NCI-H1930 (cell line): ENCODE results near the gene CELF2.
A peak's percentile ranks its signal among the peaks of the same experiment; 100 is the strongest.

Experiments used
- DNase-seq, 2 experiments: peaks; one replicate each; lab custom pipeline; 2025; lab: John Stamatoyannopoulos, UW

Gene CELF2

DNA sequence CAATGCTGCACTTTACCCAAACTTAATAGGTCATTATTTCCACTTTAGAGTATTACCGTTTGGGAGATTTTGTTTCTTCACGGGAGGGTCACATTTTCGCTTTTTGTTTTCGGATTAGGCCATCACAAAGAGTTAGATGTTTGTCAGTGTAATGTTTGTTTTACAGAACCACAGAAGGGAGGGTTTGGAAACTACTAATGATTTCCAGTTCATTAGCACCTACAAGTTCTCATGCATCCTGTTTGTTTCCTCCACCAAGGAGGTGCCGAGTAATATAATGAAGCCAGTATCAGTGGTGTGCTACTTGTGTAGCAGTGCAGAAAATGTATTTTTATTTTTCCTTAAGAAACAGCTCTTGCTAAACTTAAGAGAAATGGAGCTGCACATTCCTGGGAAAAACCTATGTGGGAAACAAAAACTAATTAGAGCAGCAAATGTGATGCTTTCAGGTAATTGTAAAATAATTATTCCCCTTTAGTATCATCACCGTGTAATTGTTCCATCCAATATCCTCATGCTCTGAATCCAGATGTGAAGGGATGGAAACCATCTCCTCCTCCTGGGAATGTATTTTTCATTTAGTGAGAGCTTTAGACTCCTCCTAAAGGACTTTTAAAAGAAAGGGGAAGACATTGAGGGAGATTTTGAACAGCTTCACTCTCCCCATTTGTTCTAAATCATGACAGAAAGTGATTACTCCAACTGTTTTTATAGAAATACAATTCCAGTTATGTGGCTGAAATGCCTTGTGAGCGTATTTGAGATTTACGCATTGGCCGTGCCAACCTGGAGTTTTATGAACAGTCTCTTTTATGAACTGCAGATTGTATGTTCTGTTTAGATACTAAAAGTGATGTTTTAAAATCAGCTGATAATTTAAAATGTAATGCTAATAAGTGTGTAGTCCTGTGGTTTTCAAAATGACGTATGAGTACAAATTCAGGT, 5.6 kb downstream of the CELF2 start:
- DNase-seq = no peak

- no peak for DNase-seq
Measured at GRCh38 chr10:11024596-11024995, 6.9 kb downstream of the CELF2 start.

DNA sequence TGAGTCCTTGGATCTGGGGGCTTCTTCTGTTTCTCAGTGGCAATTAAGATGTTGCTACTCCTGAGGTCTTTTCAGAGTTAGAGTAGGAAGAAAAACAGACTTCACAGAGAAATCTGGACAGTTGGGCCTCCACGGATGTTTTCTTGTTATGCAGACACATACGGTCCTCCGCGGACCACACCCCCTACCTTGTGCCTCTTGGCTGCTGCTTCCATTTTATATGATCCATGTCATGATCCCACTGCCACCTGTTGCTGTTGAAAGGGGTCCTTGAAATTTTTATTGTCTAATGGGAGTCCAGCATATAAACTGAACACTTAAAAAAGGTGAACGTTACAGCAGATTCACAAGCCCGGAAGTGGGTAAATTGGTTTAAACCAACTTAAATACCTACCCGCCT, 8.3 kb downstream of the CELF2 start:
- DNase-seq = no peak

DNA sequence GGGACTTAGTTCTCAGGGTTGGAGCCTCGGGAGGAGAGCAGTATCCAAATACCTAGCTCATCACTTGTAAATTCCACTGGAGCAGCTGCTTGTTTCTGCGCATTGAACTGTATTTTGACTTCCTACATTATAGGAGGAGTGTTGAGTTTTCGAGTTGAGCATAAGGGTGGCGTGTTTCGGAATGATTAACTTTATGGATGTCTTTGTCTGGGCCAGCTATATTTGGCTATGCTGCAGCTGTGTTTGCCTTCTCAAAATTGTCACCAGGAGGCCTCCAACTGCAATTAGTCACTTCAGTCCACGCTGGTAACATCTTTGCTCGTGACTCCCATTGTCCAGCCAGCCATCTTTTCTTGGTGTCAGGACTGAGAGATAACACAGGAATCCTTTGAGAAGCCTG, 9.1 kb downstream of the CELF2 start:
- DNase-seq = peak; percentile 6 to 31

DNA sequence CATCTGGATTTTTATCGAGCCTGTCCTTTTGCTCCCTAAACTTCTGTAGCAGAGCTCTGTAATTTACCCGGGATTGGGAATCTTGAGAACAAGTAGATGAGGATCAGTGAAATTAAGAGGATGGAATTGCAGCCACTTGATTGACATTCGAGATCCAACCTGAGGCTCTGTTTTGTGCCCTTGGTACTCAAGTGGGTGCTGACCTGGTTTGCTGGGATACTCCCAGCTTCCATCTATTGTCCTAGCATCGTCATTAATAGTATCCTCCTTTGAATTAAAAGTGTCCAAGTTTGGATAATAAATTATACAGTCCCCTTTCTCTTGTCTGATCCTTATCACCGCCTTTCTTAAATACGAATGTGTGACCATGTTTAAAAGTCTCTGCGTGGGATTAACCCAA, 17.1 kb downstream of the CELF2 start:
- DNase-seq = no peak

- no peak for DNase-seq
Measured at GRCh38 chr10:11035301-11035991, 17.8 kb downstream of the CELF2 start.

GRCh38 chr10:11036424-11037011, 18.8 kb downstream of the CELF2 start:
- no peak for DNase-seq

DNA sequence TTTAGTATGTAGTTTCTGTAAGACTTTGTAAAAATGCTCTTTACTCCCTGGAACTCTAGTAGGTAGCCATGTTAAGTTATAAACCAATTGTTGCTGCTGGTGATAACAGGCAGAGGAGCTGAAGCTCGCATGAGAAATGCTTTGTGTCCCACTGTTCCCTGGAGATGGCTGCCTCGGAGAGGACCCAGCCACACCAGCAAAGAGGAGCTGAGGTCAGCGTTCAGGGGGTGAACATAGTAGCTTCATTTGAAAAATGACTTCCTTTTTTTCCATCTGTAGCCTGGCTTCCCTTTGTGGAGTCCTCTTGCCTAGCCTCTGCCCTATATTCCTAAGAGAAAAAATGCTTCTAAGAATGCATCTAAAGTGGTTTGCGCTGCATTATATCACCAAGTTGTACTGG, 20.3 kb downstream of the CELF2 start:
- no peak for DNase-seq

DNA sequence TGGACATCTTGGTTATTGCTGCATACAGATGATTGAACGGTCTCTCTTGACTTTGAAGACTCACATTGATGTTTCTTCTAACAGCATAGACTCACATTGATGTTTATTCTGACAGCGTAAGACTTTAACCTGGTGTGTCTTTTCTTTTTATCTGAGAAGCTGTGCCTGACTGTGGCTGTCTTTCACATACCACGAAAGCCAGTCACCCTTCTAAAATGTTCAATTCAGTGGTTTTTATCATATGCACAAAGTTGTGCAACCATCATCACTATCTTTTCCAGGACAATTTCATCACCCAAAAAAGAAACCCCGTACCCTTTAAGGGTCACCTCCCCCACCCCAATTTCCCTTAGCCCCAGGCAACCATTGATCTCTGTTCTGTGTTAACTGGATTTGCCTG, 24.7 kb downstream of the CELF2 start:
- no peak for DNase-seq

- no peak for DNase-seq
Measured at GRCh38 chr10:11043039-11043438, 25.4 kb downstream of the CELF2 start.

DNA sequence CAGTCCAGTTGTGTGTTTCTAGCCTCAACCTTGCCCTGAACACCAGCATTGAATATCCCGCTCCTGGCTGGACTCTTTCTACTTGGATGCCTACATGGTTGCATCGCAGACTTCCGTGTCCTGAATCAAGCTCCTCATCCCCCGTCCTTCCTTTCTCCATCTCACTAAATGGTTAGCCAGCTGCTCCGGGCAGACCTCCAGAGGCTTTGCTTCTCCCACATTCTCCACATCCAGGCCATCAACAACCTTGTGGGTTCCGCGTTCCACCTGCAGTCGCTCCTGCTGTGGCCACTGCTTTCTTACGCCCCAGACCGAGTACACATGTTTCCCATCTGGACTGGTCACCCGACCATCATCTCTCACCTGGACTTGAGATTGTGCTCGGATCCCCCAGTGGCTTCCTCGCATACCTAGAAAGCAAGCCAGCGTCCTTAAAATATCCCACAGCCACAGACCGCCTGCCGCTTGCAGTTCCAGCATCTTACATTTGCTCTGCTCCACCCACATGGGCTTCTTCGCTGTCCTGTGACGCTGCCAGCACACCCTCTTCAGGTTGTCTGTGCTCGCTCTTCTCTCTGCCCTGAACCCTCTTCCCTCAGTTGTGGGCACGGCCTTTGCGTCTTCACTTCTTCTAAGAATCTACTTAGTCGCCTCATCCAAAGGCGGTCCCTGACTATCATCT, 25.9 kb downstream of the CELF2 start:
- DNase-seq = no peak

DNA sequence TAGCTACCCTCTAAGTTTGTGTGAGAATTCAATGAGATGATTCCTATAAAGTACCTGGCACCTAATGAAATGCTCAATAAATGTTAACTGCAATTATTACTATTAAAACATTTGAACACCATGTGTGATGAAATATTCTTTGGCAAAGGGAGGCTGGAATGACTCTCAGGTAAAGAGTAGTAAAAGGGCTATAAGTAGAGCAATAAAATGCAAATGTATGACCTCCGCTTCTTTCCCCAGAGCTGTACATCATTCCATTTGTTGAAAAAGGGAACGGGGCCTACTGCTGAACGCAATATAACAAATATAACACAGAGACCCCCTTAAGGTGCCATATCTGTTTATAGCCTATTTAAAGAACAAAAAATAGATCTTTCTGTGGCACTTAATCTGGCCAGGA, 27.8 kb downstream of the CELF2 start:
- no peak for DNase-seq

DNA sequence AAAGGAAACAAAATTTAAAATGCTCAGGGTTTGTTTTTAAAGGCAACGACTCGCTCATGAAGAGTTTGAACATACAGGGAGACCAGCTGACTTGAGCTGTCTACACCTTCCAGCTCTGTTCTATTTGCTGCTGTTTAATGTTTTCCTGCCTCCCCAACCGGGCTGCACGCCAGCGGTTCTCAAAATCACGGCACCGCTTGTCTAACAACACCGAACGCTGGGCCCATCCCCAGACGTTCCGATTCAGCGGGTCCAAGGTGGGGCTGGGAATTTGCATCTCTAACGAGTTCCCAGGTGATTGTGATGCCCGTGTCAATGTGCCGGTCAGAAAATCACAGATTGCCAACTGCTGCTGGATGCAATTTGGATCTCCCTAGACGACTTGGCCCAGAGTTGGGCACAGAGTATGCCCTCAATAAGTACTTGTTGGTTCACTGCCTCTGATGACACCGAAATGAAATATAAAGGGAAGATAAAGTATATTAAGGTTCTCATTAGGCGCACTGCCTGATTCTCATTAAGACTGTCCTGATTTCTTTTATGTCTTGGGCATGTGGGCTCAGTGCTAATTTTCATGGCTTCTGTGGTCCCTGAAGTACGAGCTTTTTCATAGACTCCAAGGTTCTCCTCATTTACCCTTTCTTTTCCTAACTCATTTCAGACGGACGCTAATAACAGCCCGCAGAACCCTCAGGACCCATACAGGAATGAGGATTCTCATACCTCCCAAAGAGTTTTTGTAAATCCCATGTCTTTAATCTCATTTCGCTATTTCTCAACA, 28.5 kb downstream of the CELF2 start:
- DNase-seq = no peak

DNA sequence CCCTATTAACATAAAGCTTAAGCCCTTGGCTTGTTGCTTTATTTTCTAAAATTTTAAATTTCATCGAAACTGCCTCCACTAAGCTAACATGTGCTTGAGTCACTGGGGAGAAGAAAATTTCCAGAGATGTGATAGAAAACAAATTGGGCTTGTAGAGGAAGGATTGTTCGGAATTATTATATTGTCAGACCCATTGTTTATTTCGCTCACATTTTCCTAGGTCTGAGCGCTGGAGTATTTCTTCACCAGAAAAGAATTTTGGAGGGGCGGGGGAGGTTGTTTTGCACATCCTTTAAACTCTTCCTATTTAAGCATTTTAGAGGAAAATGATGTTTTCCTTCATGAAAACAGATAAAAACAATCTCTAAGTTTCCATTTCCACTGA, 29.1 kb downstream of the CELF2 start:
- no peak for DNase-seq

DNA sequence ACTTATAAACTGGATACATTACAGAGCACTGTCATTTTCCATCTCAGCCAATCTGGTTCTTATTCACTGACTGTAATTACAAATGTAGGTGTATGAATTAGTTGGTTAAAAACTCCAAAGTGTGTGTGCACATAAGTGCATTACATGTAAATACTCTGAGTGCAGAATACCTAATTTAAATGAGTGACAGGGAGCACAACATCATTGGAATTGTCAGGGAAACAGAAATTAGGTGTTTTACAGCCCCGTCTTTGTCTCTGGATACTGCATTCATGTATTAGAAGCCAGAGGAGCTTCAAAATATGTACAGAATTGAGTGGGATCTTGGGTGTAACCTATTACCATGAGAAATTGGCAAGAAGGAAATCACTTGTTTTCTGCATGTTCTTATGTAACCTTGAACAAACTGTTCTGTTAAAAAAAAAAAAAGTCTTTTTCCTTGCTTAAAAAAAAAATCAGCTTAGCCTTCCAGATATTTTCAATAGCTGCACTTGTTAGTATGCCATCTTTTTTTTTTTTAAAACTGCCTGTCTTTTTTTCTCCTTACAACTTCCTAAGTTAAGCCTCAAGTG, 31.1 kb downstream of the CELF2 start:
- no peak for DNase-seq

DNA sequence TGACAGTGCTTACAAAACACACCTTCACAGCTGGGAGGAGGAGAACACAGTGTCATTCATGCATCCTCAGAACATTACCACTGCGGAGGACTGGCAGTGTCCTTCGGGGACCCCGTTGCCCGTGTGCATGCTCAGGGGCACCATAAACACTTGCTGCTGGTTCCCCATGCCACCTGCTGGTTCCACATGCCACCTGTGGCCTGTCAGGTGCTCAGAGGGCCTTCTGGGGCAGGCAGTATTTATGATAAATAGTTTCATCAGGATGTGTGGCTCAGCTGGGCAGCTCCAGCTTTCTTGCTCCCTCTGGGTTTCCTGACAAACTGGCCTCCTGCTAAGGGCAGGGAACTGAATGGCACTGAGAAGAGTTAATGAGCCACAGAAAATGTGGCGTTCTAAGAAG, 32.1 kb downstream of the CELF2 start:
- DNase-seq = no peak

DNA sequence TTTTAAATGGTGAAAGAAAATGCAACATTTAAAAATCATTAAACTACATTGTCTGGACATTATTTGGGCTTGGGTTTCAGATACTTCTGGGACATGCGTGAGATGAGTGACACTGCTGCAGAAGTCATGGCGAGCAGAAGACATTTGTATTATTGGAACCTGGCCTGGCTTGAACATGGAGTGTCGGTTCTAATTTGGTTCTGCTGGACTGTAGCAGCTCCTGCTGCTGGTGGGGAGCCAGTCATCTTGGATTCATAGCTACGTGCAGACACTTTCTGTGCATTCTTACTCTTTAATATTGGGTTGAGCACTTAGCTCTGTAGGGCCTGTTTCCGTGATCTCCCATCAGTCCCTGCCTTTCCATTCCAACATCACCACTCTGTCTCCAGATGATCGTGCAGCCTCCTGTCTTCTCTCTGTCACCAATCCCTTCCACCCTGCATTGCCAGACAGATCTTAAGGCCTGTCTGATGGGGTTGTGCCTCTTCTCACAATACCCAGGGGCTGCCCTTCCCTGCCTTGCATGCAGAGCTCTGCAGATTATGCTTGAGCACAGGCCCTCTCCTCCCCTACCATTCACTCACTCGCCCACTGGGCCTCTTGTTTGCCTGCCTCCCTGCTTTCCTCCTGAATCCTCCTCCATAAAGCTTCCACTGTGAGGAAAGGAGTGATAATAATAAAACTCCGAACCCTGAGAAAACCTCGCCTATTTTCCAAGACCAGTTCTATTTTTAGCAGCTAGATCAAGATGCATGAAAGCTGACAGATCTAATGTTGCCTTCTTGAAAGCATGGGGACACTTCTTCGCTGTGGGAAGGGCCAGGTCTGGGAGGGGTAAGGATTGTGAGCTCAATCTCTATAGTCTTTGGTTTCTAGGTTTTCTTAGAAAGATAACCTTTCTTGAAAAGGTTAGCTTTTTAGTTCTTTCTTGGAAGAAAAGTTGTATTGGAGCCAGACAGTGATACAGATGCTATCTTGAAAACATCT, 32.9 kb downstream of the CELF2 start:
- no peak for DNase-seq

DNA sequence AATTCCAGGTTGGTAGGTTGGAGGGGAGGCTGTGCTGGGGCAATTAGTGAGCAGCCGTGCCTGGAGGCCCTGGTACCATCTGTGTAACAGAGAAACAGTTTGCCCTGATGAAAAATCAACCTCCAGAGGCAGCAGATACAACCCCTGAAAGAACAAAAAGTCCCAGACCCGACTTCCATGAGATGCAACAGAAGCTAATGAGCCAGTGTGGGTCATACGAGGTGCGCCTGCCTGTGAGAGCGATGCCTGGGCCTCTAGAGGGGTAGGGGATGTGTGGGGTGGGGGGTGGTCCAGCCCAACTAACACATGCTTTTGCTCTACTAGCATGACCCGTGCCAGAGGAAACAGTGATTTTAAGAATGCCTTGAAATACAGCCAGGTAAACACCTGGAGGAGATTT, 39.3 kb downstream of the CELF2 start:
- no peak for DNase-seq

GRCh38 chr10:11057448-11057847, 39.8 kb downstream of the CELF2 start:
- no peak for DNase-seq

GRCh38 chr10:11057994-11058393, 40.3 kb downstream of the CELF2 start:
- DNase-seq = no peak
